Measurements from ENCODE around the gene FKBP8.
A peak's percentile ranks its signal among the peaks of the same experiment; 100 is the strongest.
"Not testable (repeated sequence)": the region's sequence is repeated elsewhere in the genome, so short reads cannot be mapped to it uniquely, and the experiment has no call there.

Gene FKBP8

GRCh38 chr19:18543814-18544475 is 572 bp upstream of the FKBP8 start:
- Histone ChIP-seq H3K36me3 (peaks cover 20% of the 10 kb centered on the region), H3K9me3 (no peaks in the 10 kb centered on the region), H3K4me1 (peaks cover 5% of the 10 kb centered on the region), H3K4me3 (ENCODE audit: low read depth, low read length) (peak overlapping the region; percentile 54), H3K27me3 (no peaks in the 10 kb centered on the region)
- peak; percentile 63 for DNase-seq
- TF ChIP-seq CTCF (IDR thresholded peaks at IDR 0.05; ENCODE audit: low read depth, low read length), result peak; percentile 14; the same call in 1 of the 2 replicates

DNA sequence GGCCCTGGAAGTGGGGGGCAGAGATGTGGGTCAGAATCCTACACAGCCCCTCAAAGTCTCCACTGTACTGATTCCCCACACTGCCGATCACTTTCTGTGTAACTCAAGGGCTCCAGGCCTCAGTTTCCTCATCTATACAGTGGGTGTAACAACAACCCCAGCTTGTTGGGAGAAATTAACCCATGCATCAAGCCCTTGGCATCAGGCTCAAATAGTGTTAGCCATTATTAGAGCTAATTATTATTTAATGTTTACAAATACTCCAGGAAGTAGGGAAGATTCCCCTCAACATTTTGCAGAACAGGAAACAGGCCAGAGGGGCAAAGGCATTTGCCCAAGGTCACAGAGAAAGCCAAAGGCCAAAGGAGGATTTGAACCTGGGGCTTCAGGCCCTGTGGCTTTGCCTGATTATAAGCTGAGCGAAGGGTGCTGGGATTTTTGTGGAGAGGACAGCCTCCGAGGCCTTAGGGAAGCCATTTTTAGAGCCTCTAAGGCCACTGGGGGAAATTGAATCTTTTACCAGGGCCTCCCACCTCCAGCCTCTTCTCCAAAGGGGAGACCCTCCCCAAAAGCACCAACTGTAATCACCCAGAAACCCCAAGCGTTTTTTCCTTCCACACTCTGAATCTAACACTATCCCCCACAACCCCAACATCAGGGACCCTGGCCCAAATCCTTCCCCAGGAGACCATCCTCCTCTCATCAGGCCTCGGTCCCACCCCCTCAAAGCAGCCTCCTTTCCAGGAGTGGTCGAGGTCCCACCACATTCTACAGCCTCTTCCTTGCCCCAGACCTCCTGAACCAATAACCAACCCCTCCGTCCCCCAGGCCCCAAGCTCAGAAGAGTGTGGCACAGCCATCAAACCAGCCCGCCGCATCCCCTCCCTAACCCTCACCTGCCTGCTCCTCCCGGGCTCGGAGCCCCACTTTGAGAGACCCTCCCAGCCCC is 1.1 kb downstream of the FKBP8 start:
- no peaks in the 10 kb centered on the region for H3K27me3 ChIP-seq
- peak overlapping the region; percentile 61 for H3K4me3 ChIP-seq (ENCODE audit: low read depth, low read length)
- H3K4me1 ChIP-seq, result peaks cover 5% of the 10 kb centered on the region
- TF ChIP-seq CTCF (IDR thresholded peaks at IDR 0.05; ENCODE audit: low read depth, low read length), result no peak
- peaks cover 28% of the 10 kb centered on the region for H3K36me3 ChIP-seq
- peak; percentile 25 for DNase-seq
- H3K9me3 ChIP-seq, result no peaks in the 10 kb centered on the region

DNA sequence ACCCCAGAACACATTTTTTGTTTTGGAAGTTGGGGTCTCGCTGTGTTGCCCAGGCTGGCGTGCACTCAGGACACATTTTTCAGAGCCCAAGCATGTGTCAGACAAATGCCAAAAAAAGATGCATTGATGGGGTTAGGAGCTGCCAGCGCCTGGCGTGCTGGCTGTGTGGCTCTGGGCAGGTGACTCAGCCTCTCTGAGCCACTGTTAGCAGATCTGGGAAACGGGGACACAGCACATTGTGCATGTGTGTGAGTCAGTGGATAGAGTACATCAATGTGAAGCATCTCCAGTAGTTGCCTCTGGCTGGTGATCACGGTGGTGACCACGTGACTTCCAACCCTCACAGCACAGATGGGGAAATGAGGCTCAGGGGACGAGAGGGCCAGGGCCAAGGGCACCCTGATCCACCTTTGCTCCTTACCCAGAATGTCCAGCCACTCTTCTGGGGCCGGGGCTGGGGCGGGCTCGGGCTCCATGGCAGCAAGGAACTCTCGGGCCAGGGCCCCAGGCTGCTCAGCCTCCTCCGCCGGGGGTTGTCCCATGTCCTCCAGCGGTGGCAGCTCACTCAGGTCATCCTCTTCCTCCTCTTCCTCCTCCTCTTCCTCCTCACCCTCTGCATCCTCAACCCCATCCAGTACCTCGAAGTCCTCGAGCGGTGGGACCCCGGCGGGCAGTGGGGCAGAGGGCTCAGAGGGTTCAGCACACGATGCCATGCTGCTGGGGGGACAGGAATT is 1.9 kb downstream of the FKBP8 start:
- no peaks in the 10 kb centered on the region for H3K9me3 ChIP-seq
- DNase-seq, result no peak
- no peak overlapping the region for H3K4me3 ChIP-seq (ENCODE audit: low read depth, low read length)
- no peaks in the 10 kb centered on the region for H3K27me3 ChIP-seq
- H3K36me3 ChIP-seq, result peaks cover 33% of the 10 kb centered on the region
- H3K4me1 ChIP-seq, result peaks cover 5% of the 10 kb centered on the region
- TF ChIP-seq CTCF (IDR thresholded peaks at IDR 0.05; ENCODE audit: low read depth, low read length), result no peak

DNA sequence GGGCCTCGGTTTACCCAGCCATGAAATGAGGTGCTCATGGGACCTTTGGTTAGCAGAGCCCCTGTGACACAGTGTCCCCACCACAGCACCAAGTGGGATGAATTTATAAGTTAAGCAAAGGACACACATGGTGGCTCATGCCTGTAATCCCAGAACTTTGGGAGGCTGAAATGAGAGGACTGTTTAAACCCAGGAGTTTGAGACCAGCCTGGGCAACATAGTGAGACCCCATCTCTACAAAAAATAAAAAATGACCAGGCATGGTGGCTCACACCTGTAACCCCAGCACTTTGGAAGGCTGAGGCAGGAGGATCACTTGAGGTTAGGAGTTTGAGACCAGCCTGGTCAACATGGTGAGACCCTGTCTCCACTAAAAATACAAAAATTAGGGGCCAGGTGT is 3.2 kb downstream of the FKBP8 start:
- H3K9me3 ChIP-seq; H3K4me1 ChIP-seq; DNase-seq; H3K4me3 ChIP-seq (ENCODE audit: low read depth, low read length); H3K27me3 ChIP-seq: not testable (repeated sequence)
- H3K36me3 ChIP-seq, result peaks cover 34% of the 10 kb centered on the region

DNA sequence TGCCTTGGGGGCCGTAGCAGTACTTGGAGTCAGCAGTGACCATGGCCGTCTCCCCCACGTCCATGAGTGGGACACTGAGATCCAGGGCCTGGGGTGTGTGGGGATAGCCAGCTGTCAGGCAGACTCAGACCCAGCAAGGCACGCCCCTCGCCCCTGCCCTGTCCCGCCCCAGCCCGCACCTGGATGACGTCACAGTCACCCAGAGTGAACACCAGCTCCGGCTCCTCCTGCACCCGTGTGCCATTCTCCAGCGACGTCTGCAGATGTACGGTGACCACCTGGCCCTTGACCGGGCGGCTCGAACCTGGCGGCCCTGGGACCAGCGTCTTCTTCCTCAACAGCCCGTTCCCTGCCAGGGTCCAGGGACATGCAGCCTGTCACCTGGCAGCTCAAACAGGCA is 4.0 kb downstream of the FKBP8 start:
- peaks cover 34% of the 10 kb centered on the region for H3K36me3 ChIP-seq
- H3K9me3 ChIP-seq, result no peaks in the 10 kb centered on the region
- H3K27me3 ChIP-seq, result no peaks in the 10 kb centered on the region
- TF ChIP-seq CTCF (IDR thresholded peaks at IDR 0.05; ENCODE audit: low read depth, low read length), result no peak
- no peak for DNase-seq
- peaks cover 5% of the 10 kb centered on the region for H3K4me1 ChIP-seq
- no peak overlapping the region for H3K4me3 ChIP-seq (ENCODE audit: low read depth, low read length)

GRCh38 chr19:18538115-18538514 is 5.3 kb downstream of the FKBP8 start:
- DNase-seq, result no peak
- Histone ChIP-seq H3K4me3 (ENCODE audit: low read depth, low read length) (no peak overlapping the region), H3K36me3 (peaks cover 35% of the 10 kb centered on the region), H3K27me3 (no peaks in the 10 kb centered on the region), H3K9me3 (no peaks in the 10 kb centered on the region), H3K4me1 (no peaks in the 10 kb centered on the region)
- TF ChIP-seq CTCF (IDR thresholded peaks at IDR 0.05; ENCODE audit: low read depth, low read length), result no peak

All from BE2C (cell line).